ENCODE data around the gene PHTF1.

GRCh38 chr1:113659556-113659955 lies 99.7 kb downstream of the PHTF1 start:
- TF ChIP-seq CTCF (IDR thresholded peaks at IDR 0.05) (no peak), EP300 (IDR thresholded peaks at IDR 0.05) (no peak)
